Activated B cell treated with CpG ODN at 0.5 μM for 24 hours (primary cell): ENCODE measurements around the gene CHMP4A. TPM values are rescaled to one million over a fixed set of nuclear protein-coding genes. Genes with fewer than 3 reads are reported as not detected.

Source experiments
- ATAC-seq: fragments of 200-7000 bp; cut with Tn5 transposase; one replicate; pipeline ENCODE4 v1.10.0; 2021; ENCODE audit warnings: low read depth, mild to moderate bottlenecking, moderate library complexity
- CTCF ChIA-PET: fragments of 350-600 bp; sonication (Branson Sonifier 250); formaldehyde crosslinking; loops from one replicate; lab custom pipeline; 2021; ENCODE audit warnings: antibody characterized with exemption; lab: Charles Lee
- POLR2A ChIA-PET: fragments of 350-600 bp; sonication (Branson Sonifier 250); formaldehyde crosslinking; loops from one replicate; lab custom pipeline; 2021; ENCODE audit warnings: antibody characterized with exemption; lab: Charles Lee
- DNase-seq: peaks from one replicate; pipeline ENCODE4 v3.0.0; 2022
- H3K27ac Mint-ChIP-seq: one replicate; pipeline ENCODE4 v1.8.0; 2020; ENCODE audit warnings: mixed read lengths
- H3K27me3 Mint-ChIP-seq: one replicate; pipeline ENCODE4 v1.8.0; 2021; ENCODE audit warnings: mixed read lengths
- H3K36me3 Mint-ChIP-seq: one replicate; pipeline ENCODE4 v1.8.0; 2021; ENCODE audit warnings: low read depth, mixed read lengths
- H3K4me1 Mint-ChIP-seq: one replicate; pipeline ENCODE4 v1.8.0; 2021; ENCODE audit warnings: mixed read lengths
- H3K4me3 Mint-ChIP-seq: one replicate; pipeline ENCODE4 v1.8.0; 2020; ENCODE audit warnings: mild to moderate bottlenecking, mixed read lengths
- H3K9me3 Mint-ChIP-seq: one replicate; pipeline ENCODE4 v1.8.0; 2020; ENCODE audit warnings: mixed read lengths
- intact Hi-C: fragments of 100-400 bp; cut with micrococcal nuclease; formaldehyde crosslinking; loops from one replicate; pipeline ENCODE4 v1.15.1; 2024
- total RNA-seq: library from RNA; stranded (reverse); gene quantifications from 2 replicates; pipeline ENCODE4 v1.2.3, GENCODE V29; 2022
- TF ChIP-seq, protein P1 (sequence below): fragments of 200-600 bp; IDR thresholded peaks from one replicate; pipeline ENCODE4 v1.8.0; 2022; ENCODE audit warnings: antibody characterized with exemption, mild to moderate bottlenecking

The CHMP4A gene
- total RNA-seq, 1 donor from 2014 or later: 88.5 TPM

DNA sequence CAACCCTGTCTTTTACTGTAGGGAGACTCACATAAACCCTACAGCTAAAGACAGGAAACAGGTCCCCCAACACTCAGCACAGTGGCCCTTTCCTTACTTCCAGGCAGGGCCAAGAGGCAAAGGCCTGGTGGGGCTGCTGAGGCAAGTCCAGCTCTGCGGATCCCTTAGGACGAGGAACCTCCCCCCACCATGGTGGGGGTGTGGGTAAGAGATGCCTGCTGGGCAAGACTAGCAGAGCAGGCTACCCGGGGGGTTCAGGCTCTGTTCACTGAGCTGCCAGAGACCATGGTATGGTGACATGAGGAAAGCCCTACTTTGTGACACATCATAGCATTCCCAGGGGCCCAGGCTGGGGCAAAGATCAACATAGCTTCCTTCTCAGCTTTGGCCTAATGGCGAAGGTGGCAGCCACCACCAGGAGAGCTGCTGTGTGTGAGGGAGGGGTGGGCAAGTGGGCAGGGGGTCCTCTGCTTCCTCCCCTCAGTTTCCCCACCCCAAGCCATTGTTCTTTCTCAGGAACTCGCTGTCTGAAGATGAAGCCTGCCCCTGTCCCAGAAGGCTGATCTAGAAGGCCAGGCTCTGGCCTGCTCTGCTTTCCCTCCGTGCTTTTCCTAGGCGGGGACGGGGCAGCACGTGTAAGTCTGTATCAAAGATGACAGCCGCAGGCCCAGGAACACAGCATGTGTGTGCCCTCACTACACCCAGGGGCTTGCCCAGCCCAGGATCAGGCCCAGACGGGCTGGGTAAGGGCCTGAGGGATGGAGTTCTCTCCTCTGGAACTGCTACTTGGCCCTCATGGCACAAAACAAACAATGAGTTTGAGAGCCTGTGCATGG lies 39.2 kb upstream of the CHMP4A start:
- Mint-ChIP-seq H3K9me3 (no peaks in the 10 kb centered on the region), H3K4me1 (peaks cover 3% of the 10 kb centered on the region), H3K27me3 (no peaks in the 10 kb centered on the region), H3K27ac (no peak overlapping the region), H3K4me3 (no peak overlapping the region), H3K36me3 (peaks cover 34% of the 10 kb centered on the region)
- DNase-seq: no peak
- no peak for ATAC-seq
- ChIA-PET POLR2A (interaction anchor here (1.5 to 2.3 kb wide), 2 partner anchors 10 to 19 kb away, joined by 8 to 15 read pairs; partner anchors contain the start of genes RABGGTA and TINF2), CTCF (interaction anchor here (0.8 to 2.0 kb wide), 3 partner anchors 18 to 144 kb away, joined by 3 to 7 read pairs (median 4); no protein-coding TSS in a partner anchor)
- TF ChIP-seq, protein P1, sequence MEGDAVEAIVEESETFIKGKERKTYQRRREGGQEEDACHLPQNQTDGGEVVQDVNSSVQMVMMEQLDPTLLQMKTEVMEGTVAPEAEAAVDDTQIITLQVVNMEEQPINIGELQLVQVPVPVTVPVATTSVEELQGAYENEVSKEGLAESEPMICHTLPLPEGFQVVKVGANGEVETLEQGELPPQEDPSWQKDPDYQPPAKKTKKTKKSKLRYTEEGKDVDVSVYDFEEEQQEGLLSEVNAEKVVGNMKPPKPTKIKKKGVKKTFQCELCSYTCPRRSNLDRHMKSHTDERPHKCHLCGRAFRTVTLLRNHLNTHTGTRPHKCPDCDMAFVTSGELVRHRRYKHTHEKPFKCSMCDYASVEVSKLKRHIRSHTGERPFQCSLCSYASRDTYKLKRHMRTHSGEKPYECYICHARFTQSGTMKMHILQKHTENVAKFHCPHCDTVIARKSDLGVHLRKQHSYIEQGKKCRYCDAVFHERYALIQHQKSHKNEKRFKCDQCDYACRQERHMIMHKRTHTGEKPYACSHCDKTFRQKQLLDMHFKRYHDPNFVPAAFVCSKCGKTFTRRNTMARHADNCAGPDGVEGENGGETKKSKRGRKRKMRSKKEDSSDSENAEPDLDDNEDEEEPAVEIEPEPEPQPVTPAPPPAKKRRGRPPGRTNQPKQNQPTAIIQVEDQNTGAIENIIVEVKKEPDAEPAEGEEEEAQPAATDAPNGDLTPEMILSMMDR: no peak
- intact Hi-C loops: no loop called here

DNA sequence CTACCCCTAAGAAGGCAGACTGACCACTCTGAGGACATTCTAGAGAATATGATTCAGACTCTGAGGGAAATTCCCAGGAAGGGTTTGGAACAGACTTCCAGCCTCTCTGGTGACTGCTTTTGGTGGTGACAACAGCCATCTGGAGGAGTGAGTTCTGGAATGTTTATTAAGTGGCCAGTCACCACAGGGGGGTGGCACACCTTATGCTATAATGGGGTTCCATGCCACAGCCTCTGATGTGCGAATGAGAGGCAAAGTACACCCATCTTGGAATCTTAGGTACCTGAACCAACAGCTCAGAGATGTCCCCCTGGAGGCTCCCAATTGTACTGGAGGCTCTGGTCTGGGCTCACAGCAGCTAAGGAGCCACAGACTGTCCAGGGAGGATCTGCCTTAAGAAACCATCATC lies 38.6 kb upstream of the CHMP4A start:
- POLR2A ChIA-PET: interaction anchor here (1.5 to 2.3 kb wide), 2 partner anchors 9 to 19 kb away, joined by 8 to 15 read pairs; partner anchors contain the start of genes RABGGTA and TINF2
- Mint-ChIP-seq H3K4me1 (peaks cover 7% of the 10 kb centered on the region), H3K4me3 (no peak overlapping the region), H3K27ac (no peak overlapping the region), H3K9me3 (no peaks in the 10 kb centered on the region), H3K36me3 (peaks cover 28% of the 10 kb centered on the region), H3K27me3 (no peaks in the 10 kb centered on the region)
- intact Hi-C loops: no loop called here
- ATAC-seq: no peak
- TF ChIP-seq, protein P1: no peak
- DNase-seq: no peak
- CTCF ChIA-PET: interaction anchor here (0.8 to 2.0 kb wide), 3 partner anchors 29 to 144 kb away, joined by 3 to 7 read pairs (median 3); no protein-coding TSS in a partner anchor

DNA sequence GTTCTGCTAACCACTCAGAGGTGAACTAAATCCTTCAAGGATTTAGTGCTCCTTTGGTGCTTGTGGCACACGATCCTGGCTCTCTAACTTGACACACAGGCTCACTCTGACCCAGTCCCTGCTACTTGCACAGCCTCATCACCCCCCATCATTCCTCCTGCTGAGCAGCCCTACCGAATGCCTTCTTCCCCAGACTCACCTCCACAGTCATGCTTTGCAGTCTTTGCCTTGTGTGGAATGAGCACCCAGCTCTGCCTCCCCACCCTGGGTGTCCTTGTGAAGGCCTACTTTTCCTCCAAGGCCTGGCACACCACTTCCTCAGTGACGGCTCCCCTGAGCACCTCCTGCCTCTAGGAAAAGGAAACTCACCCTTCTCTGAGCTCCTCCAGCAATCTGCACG lies 37.1 kb upstream of the CHMP4A start:
- ChIA-PET CTCF (no interaction called here), POLR2A (interaction anchor here (1.1 kb wide), 1 partner anchor 8 kb away, joined by 6 read pairs; the partner anchor contains the start of gene TINF2)
- Mint-ChIP-seq H3K36me3 (peaks cover 23% of the 10 kb centered on the region), H3K4me3 (no peak overlapping the region), H3K27ac (no peak overlapping the region), H3K27me3 (no peaks in the 10 kb centered on the region), H3K9me3 (no peaks in the 10 kb centered on the region), H3K4me1 (peaks cover 11% of the 10 kb centered on the region)
- intact Hi-C loops: no loop called here
- DNase-seq: no peak
- TF ChIP-seq, protein P1: no peak
- ATAC-seq: no peak

DNA sequence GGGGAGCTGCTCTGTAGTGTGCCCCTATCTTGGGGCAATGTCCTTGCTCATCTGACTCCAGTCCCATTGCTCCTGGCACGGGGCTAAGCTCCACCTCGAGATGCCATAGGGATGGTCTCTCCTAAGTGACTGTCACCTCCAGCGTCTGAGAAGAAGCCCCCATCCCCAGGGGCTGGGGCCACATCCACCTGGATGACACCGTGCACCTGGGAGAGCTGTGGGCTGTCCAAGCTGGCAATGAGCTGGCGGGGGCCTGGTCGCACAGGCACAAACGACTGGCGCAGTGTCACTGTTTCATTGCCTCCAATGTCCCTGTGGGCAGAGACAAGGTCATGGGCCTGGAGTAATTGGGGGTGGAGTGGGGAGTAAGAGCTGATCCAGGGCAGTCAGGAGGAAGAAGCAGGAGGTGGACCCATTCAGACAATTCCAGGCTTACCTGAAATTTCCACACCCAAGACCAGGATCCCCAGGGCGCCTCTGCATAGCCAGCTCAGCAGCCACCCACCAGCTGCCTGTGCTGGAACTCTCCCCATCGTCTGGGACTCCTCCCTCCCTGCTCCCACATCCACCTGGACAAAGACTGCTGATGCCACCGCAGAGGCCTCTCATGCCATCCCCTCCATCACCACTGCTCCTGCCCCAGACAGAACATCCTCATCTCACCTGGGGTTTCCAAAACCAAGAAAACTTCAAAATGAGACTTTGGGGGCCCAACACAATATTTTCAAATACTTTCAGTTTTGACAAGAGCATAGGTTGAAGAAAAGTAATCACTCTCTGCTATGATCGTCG lies 36.1 kb upstream of the CHMP4A start:
- no peak overlapping the region for H3K4me3 Mint-ChIP-seq
- TF ChIP-seq, protein P1: no peak
- no peaks in the 10 kb centered on the region for H3K27me3 Mint-ChIP-seq
- H3K36me3 Mint-ChIP-seq: peaks cover 18% of the 10 kb centered on the region
- POLR2A ChIA-PET: interaction anchor here (1.0 to 1.6 kb wide), 3 partner anchors 21 to 47 kb away, joined by 3 to 7 read pairs (median 5); partner anchors contain the start of gene RABGGTA
- no peak for DNase-seq
- H3K4me1 Mint-ChIP-seq: peaks cover 14% of the 10 kb centered on the region
- intact Hi-C loops: no loop called here
- no peak for ATAC-seq
- H3K27ac Mint-ChIP-seq: no peak overlapping the region
- no peaks in the 10 kb centered on the region for H3K9me3 Mint-ChIP-seq
- CTCF ChIA-PET: interaction anchor here (0.7 to 1.5 kb wide), 3 partner anchors 21 to 59 kb away, joined by 3 to 4 read pairs (median 4); partner anchors contain the start of genes CIDEB and RABGGTA
